ENCODE measurements around the gene UACA. TPM values are rescaled to one million over a fixed set of nuclear protein-coding genes. Genes with fewer than 3 reads are reported as not detected.

The UACA gene
- total and polyA plus RNA-seq, 2 experiments from 2014 or later: 46.7 to 58.7 TPM

- H3K27me3 ChIP-seq: no peaks in the 10 kb centered on the region
- no peak overlapping the region for H3K4me3 ChIP-seq
- no peak overlapping the region for H3K27ac ChIP-seq
- H3K4me1 ChIP-seq (ENCODE audit: insufficient read depth): peaks cover 6% of the 10 kb centered on the region
- no peaks in the 10 kb centered on the region for H3K9me3 ChIP-seq (ENCODE audit: low read depth)
- H3K9me2 ChIP-seq (replicated peaks; ENCODE audit: insufficient read depth): no peaks in the 10 kb centered on the region
- WGBS (ENCODE audit: low lambda C conversion rate, missing lambda C conversion rate): 86% methylated on average over 2 of the region's 2 CpGs
- TF ChIP-seq EZH2 (IDR thresholded peaks at IDR 0.05; ENCODE audit: borderline replicate concordance): no peak
- no peak for TF ChIP-seq EZH2phosphoT487 (IDR thresholded peaks at IDR 0.05; ENCODE audit: low read depth, severe bottlenecking, unreplicated experiment)
- TF ChIP-seq, protein P1, sequence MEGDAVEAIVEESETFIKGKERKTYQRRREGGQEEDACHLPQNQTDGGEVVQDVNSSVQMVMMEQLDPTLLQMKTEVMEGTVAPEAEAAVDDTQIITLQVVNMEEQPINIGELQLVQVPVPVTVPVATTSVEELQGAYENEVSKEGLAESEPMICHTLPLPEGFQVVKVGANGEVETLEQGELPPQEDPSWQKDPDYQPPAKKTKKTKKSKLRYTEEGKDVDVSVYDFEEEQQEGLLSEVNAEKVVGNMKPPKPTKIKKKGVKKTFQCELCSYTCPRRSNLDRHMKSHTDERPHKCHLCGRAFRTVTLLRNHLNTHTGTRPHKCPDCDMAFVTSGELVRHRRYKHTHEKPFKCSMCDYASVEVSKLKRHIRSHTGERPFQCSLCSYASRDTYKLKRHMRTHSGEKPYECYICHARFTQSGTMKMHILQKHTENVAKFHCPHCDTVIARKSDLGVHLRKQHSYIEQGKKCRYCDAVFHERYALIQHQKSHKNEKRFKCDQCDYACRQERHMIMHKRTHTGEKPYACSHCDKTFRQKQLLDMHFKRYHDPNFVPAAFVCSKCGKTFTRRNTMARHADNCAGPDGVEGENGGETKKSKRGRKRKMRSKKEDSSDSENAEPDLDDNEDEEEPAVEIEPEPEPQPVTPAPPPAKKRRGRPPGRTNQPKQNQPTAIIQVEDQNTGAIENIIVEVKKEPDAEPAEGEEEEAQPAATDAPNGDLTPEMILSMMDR (IDR thresholded peaks at IDR 0.05; ENCODE audit: poor library complexity): no peak
- H3K79me2 ChIP-seq: peaks cover 59% of the 10 kb centered on the region
- no peak for DNase-seq (ENCODE audit: low spot score)
- H4K20me1 ChIP-seq (ENCODE audit: insufficient read depth, poor library complexity, severe bottlenecking): no peaks in the 10 kb centered on the region
- H3K4me2 ChIP-seq: no peak overlapping the region
- H3K36me3 ChIP-seq (replicated peaks; ENCODE audit: insufficient read depth, low read depth): no peaks in the 10 kb centered on the region
- no peak overlapping the region for H2AFZ ChIP-seq
Observed at GRCh38 chr15:70723927-70724326, 39.4 kb downstream of the UACA start.

DNA sequence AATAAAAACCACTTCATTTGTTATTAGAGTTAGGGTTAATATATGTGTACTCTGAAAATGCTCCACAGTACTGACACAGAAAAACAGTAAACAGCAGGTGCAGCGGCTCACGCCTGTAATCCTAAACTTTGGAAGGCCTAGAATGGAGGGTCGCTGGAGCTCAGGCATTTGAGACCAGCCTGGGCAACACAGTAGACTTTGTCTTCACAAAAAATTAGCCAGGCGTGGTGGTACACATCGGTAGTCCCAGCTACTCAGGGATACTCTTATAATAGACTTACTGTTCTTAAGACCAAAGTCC is 40.3 kb downstream of the UACA start:
- H3K79me2 ChIP-seq: peaks cover 50% of the 10 kb centered on the region
- no peak overlapping the region for H3K4me2 ChIP-seq
- H3K27me3 ChIP-seq: no peaks in the 10 kb centered on the region
- no peak for TF ChIP-seq EZH2 (IDR thresholded peaks at IDR 0.05; ENCODE audit: borderline replicate concordance)
- TF ChIP-seq, protein P1 (IDR thresholded peaks at IDR 0.05; ENCODE audit: poor library complexity): no peak
- no peak for TF ChIP-seq EZH2phosphoT487 (IDR thresholded peaks at IDR 0.05; ENCODE audit: low read depth, severe bottlenecking, unreplicated experiment)
- 88% methylated on average over 5 of the region's 5 CpGs for WGBS (ENCODE audit: low lambda C conversion rate, missing lambda C conversion rate)
- H3K9me2 ChIP-seq (replicated peaks; ENCODE audit: insufficient read depth): no peaks in the 10 kb centered on the region
- H3K4me3 ChIP-seq: no peak overlapping the region
- H3K27ac ChIP-seq: no peak overlapping the region
- no peaks in the 10 kb centered on the region for H4K20me1 ChIP-seq (ENCODE audit: insufficient read depth, poor library complexity, severe bottlenecking)
- H2AFZ ChIP-seq: no peak overlapping the region
- H3K9me3 ChIP-seq (ENCODE audit: low read depth): no peaks in the 10 kb centered on the region
- DNase-seq (ENCODE audit: low spot score): no peak
- H3K4me1 ChIP-seq (ENCODE audit: insufficient read depth): peaks cover 6% of the 10 kb centered on the region
- no peaks in the 10 kb centered on the region for H3K36me3 ChIP-seq (replicated peaks; ENCODE audit: insufficient read depth, low read depth)

- TF ChIP-seq EZH2 (IDR thresholded peaks at IDR 0.05; ENCODE audit: borderline replicate concordance): no peak
- TF ChIP-seq, protein P1 (IDR thresholded peaks at IDR 0.05; ENCODE audit: poor library complexity): peak; percentile 77
- Histone ChIP-seq H3K4me3 (no peak overlapping the region), H4K20me1 (ENCODE audit: insufficient read depth, poor library complexity, severe bottlenecking) (no peaks in the 10 kb centered on the region), H3K9me3 (ENCODE audit: low read depth) (no peaks in the 10 kb centered on the region), H3K27me3 (no peaks in the 10 kb centered on the region), H3K4me2 (no peak overlapping the region), H3K36me3 (replicated peaks; ENCODE audit: insufficient read depth, low read depth) (no peaks in the 10 kb centered on the region), H3K9me2 (replicated peaks; ENCODE audit: insufficient read depth) (no peaks in the 10 kb centered on the region), H2AFZ (no peak overlapping the region), H3K27ac (no peak overlapping the region), H3K79me2 (peaks cover 44% of the 10 kb centered on the region), H3K4me1 (ENCODE audit: insufficient read depth) (peaks cover 10% of the 10 kb centered on the region)
- peak; percentile 71 for DNase-seq (ENCODE audit: low spot score)
- 93% methylated on average over 3 of the region's 3 CpGs for WGBS (ENCODE audit: low lambda C conversion rate, missing lambda C conversion rate)
Observed at GRCh38 chr15:70722266-70723121, 40.9 kb downstream of the UACA start.

Measured in hepatocyte (in vitro differentiated cells).